ENCODE measurements around the gene AP2A2.

AP2A2 gene

DNA sequence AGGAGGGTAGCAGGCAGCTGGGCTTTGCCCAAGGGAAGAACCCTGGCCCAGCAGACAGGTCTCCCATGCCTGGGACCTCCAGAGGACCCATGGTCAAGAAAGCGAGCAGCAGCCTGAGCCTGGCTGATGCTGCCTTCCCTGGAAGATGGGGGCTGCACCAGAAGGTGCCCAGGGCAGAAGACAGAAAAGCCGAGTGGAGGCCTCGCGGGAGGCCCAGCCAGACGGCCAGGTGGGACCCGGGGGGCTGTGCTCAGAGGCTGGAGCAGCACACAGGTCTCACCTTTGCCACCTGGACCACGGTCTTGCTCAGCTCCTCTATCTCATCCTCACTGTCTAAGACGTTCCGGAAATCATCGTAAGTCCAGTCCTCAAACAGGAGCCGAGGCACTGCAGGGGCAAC lies 25.9 kb upstream of the AP2A2 start:
- no peak for DNase-seq

- no peak for DNase-seq
These were observed 25.1 kb upstream of the AP2A2 start for GRCh38 chr11:900545-900944.

- DNase-seq = no peak
These were observed 24.1 kb upstream of the AP2A2 start for GRCh38 chr11:901452-902061.

GRCh38 chr11:904380-904779 lies 21.3 kb upstream of the AP2A2 start:
- DNase-seq = no peak

- no peak for DNase-seq
These were observed 19.7 kb upstream of the AP2A2 start for GRCh38 chr11:905952-906351.

GRCh38 chr11:907668-908067 lies 18.0 kb upstream of the AP2A2 start:
- DNase-seq = no peak

DNA sequence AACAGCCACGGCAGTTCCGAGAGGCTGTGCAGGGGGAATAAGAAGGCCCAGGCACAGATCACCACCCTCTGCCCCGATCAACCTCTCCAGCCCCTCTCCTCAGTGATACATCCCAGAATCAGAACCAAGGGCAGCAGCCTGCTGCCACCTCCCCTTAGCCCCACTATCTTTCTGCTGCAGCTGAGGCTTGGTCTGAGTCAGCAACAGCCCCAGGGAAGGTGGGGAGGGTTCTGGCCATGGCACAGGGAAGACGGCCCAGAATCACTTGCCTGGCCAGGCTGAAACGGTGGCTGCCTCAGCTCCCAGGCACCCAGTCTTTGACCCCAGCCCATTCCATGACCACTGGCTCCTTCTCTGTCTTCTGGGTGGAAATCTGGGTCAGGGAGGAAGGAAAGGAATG lies 17.4 kb upstream of the AP2A2 start:
- DNase-seq = no peak

- no peak for DNase-seq
These were observed 16.3 kb upstream of the AP2A2 start for GRCh38 chr11:909406-909805.

DNA sequence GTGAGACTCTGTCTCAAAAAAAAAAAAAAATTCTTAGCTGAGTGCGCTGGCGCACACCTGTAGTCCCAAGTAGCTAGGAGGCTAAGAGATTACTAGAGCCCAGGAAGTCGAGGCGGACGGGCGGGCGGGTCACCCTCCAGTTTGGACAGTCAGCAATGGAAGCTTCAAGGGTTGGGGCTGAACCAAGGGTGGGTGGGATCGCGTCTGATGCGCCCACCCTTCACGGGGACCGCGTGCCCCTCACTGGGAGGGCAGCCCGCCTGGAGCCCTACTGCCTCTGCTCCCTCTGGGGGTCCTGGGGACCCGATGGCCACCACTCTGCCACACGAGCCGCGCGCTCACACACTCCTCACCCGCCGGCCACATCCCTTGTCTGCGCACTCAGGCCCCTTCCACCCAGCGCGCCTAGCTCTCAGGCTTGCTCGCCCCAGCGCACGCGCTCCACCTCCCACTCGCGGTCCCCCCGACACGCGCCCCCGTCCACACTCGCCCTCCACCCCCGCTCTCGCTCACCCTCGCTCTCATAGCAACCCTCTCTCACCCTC lies 15.6 kb upstream of the AP2A2 start:
- DNase-seq = no peak

GRCh38 chr11:910589-911030 lies 15.1 kb upstream of the AP2A2 start, which contains the start of gene CHID1:
Gene CHID1, minus strand, starts transcription at chr11:910810. Its CDS starts 5,994 bp downstream, at chr11:904816.
- DNase-seq = peak; percentile 76

GRCh38 chr11:911031-911889 lies 14.4 kb upstream of the AP2A2 start:
- DNase-seq = peak; percentile 73

GRCh38 chr11:911890-912219 lies 13.8 kb upstream of the AP2A2 start:
- DNase-seq = no peak

- no peak for DNase-seq
These were observed 13.4 kb upstream of the AP2A2 start for GRCh38 chr11:912266-912665.

GRCh38 chr11:913043-913442 lies 12.6 kb upstream of the AP2A2 start:
- DNase-seq = no peak

- DNase-seq = no peak
These were observed 11.5 kb upstream of the AP2A2 start for GRCh38 chr11:914204-914603.

DNA sequence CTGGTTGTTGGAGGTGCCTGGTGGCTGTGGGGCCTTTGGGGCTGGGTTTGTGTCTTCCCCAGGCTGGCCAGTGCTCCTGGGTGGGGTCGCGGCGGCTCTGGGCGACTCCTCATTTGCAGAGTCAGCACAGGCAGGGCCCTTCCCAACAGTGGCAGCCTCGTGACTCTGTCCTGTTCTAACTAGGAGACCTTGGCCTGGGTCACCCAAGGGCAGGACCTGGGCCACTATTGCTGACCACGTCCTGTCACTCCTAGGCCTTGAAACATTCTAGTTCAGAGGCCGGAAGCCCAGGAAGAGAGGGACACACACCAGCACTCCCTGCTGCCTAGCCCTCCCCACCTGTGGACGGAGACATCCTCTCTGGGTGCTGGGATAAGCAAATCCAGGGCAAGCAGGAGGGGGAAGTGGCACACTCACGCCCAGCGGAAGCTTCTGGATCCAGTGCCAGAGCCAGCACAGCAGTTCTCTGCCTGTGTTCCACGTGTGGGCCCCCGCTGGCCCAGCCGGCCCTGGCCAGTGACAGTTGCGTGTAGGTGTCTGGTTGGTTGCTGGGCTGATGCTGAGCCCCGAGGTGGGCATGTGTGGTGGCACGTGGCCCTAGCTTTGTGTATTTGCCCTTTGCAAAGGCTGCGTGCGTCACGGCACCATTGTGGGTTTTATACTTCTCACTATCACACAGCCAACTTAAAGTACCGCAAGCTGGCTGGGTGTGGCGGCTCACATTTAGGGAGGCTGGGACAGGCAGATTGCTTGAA lies 10.7 kb upstream of the AP2A2 start:
- DNase-seq = no peak

DNA sequence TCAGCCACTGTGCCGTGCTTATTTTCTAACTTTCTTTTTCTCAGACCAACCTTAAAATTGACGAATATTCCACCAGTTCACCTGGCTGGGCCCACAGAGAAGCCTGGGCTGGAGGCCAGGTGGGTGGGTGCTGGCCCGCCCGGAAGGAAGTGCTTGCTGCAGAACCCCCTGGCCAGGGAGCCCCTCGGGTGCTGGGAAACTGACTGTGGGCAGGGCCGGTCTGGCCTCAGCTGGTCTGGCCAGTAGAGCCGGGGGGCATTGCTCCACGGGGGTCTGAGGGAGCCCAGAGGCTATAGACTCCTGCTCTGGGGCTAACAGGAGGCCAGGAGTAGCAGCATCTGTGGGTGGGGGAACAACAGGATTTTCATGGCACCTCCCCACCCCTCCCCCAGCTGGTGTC lies 8.2 kb upstream of the AP2A2 start:
- DNase-seq = no peak

DNA sequence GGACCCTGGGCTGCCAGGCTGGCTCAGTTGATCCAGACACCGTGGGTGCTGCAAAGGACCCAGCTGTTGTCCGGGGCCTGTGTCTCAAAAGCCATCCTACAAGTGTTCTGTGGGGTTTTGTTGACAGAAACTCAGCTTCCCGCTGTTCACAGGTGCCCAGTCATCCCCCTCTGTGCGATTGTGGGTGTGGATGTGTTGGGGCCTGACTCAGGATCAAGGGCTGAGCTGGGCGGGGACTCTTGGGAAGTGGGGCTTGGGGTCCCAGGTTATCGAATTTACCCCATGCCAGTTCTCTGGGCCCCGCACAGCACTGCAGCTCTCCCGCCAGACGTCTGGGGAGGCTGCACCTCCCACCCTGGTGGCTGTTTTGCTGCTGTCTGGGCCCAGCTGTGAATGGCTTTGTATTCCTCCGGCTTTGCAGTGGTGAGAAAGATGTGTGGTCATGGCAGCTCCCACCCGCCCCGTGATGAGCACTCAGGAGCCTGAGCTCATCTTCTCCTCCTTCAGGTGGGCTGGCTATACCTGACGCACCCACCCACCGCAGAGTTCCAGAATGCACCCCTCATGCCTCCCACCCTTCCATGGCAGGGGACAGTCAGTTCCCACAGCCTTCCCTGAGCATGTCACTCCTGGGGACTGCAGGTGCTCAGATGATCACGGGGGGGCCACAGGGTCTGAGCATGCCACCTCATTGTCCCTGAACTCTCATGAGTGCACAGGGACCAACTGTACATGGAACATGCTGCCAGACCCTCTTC lies 3.6 kb upstream of the AP2A2 start:
- DNase-seq = no peak

DNA sequence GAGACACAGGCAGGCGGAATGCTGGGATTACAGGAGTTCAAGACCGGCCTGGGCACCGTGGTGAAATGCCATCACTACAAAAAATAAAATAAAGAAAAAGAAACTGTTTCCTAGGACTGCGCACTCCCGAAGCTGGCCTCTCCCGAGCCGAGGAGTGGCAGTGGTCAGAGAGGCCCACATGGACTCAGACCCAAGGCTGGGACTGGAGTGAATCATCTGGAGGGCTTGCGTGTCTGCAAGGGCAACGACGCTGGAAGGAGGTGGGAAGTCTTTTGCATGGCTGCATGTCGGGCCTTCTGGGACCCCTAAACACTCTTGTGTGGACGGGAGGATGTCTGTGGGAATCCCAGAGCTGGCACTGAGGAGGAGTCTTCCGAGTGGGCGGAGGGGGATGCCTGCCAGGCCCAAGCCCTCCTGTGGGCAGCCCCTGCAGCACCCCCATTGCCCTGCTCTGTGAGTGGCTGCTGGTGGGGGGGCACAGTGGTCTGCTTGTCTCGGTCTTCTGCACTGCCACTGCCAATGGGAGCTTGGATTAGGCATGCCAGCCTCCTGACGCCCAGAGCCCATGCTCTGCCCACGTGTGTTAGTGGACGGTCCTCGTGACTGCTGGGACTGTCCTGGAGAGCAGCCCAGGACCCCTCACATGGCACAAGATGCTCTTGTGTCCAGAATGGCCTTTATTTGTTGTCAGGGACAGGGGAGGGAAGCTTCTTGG lies 1.8 kb upstream of the AP2A2 start:
- DNase-seq = no peak

- DNase-seq = no peak
These were observed 1.1 kb upstream of the AP2A2 start for GRCh38 chr11:924406-925157.

DNA sequence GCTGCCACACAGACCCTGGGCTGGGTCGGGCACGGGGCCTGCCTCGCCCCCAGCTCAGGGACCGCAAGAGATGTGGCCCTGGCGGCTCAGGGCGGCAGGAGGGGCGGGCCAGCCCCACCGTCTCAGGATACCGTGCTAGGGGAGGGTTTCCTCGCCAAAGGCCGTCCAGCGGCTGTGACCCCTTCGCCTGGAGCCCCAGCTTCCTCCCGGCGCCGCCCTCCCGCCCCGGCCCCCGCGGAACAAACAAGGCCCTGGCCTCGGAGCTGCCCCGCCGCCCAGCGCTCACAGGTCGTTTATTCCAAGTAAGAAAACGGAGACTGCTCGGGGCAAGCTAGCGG lies 543 bp upstream of the AP2A2 start:
- DNase-seq = no peak
